GM23338 (cell line): ENCODE measurements around the gene TBCE. TPM values are rescaled to one million over a fixed set of nuclear protein-coding genes. Genes with fewer than 3 reads are reported as not detected.
A peak's percentile ranks its signal among the peaks of the same experiment; 100 is the strongest.

ENCODE experiments used
- ATAC-seq: fragments of 200-7000 bp; cut with Tn5 transposase; 3 replicates; pipeline ENCODE4 v1.9.1; 2020
- DNase-seq: peaks from one replicate; pipeline ENCODE4 v3.0.0-alpha.2; 2015; ENCODE audit warnings: low spot score
- H2AFZ ChIP-seq: fragments of 200-600 bp; sonication (generic); 2 replicates; pipeline ENCODE4 v1.8.0; 2016; ENCODE audit warnings: antibody characterized with exemption, mild to moderate bottlenecking, moderate library complexity
- H3F3A ChIP-seq: fragments of 200-600 bp; sonication (generic); replicated peaks from 2 replicates; pipeline ENCODE4 v1.8.0; 2017; ENCODE audit warnings: antibody characterized with exemption, mixed run types, low read depth
- H3K27ac ChIP-seq: fragments of 200-600 bp; sonication (generic); 2 replicates; pipeline ENCODE4 v1.6.1; 2016; ENCODE audit warnings: low read depth
- H3K27me3 ChIP-seq: fragments of 200-600 bp; sonication (generic); 2 replicates; pipeline ENCODE4 v1.8.0; 2016; ENCODE audit warnings: mild to moderate bottlenecking, mixed run types, moderate library complexity; ENCODE audit not compliant: insufficient read depth
- H3K36me3 ChIP-seq: fragments of 200-600 bp; sonication (generic); 2 replicates; pipeline ENCODE4 v1.8.0; 2016; ENCODE audit warnings: mild to moderate bottlenecking; ENCODE audit not compliant: insufficient read depth
- H3K4me1 ChIP-seq: fragments of 200-600 bp; sonication (generic); 2 replicates; pipeline ENCODE4 v1.8.0; 2016; ENCODE audit warnings: mild to moderate bottlenecking, moderate library complexity; ENCODE audit not compliant: insufficient read depth
- H3K4me2 ChIP-seq: fragments of 200-600 bp; sonication (generic); 2 replicates; pipeline ENCODE4 v1.7.1; 2017; ENCODE audit warnings: mixed run types
- H3K4me3 ChIP-seq: fragments of 200-600 bp; sonication (generic); 2 replicates; pipeline ENCODE4 v1.6.1; 2016; ENCODE audit warnings: mixed run types
- H3K79me2 ChIP-seq: fragments of 200-600 bp; sonication (generic); replicated peaks from 2 replicates; pipeline ENCODE4 v1.8.0; 2017; ENCODE audit warnings: mild to moderate bottlenecking; ENCODE audit not compliant: insufficient read depth
- H3K9me2 ChIP-seq: fragments of 200-600 bp; sonication (generic); 2 replicates; pipeline ENCODE4 v1.8.0; 2017; ENCODE audit not compliant: insufficient read depth
- H4K20me1 ChIP-seq: fragments of 200-600 bp; sonication (generic); replicated peaks from 2 replicates; pipeline ENCODE4 v1.8.0; 2017; ENCODE audit warnings: mild to moderate bottlenecking; ENCODE audit not compliant: insufficient read depth
- H3K27ac Mint-ChIP-seq: 2 replicates; pipeline ENCODE4 v1.8.0; 2020; ENCODE audit warnings: inconsistent platforms, mild to moderate bottlenecking, moderate library complexity, mixed read lengths
- H3K27me3 Mint-ChIP-seq: 3 replicates; pipeline ENCODE4 v1.8.0; 2022; ENCODE audit warnings: low read depth, mild to moderate bottlenecking, moderate library complexity, mixed read lengths, inconsistent platforms; ENCODE audit not compliant: insufficient read depth, poor library complexity
- H3K36me3 Mint-ChIP-seq: 3 replicates; pipeline ENCODE4 v1.8.0; 2021; ENCODE audit warnings: low read depth, mild to moderate bottlenecking, inconsistent platforms, moderate library complexity, mixed read lengths
- H3K4me1 Mint-ChIP-seq: 3 replicates; pipeline ENCODE4 v1.8.0; 2020; ENCODE audit warnings: mild to moderate bottlenecking, inconsistent platforms, mixed read lengths
- H3K4me3 Mint-ChIP-seq: 3 replicates; pipeline ENCODE4 v1.8.0; 2021; ENCODE audit warnings: moderate library complexity, mild to moderate bottlenecking, inconsistent platforms, mixed read lengths
- H3K9me3 Mint-ChIP-seq: 3 replicates; pipeline ENCODE4 v1.8.0; 2020; ENCODE audit warnings: moderate library complexity, mild to moderate bottlenecking, inconsistent platforms, mixed read lengths
- CTCF ChIP-seq, 2 experiments: fragments of 200-600 bp in 1 of 2; sonication (generic) in 1 of 2; conservative IDR thresholded peaks; 2 replicates each; pipeline versions ENCODE4 v1.5.1 to v1.6.1; 2016 to 2017; ENCODE audit warnings: antibody characterized with exemption in 2 of 2, low read depth in 2 of 2, mild to moderate bottlenecking in 2 of 2, moderate library complexity in 1 of 2
- POLR2AphosphoS5 ChIP-seq: IDR thresholded peaks from 2 replicates; pipeline ENCODE4 v1.6.1; 2016; ENCODE audit warnings: antibody characterized with exemption, low read depth
- STAT1 ChIP-seq: IDR thresholded peaks from one replicate; pipeline ENCODE4 v1.6.1; 2016; ENCODE audit warnings: antibody characterized with exemption; ENCODE audit not compliant: unreplicated experiment
- ZNF114 ChIP-seq: fragments of 250-450 bp; sonication (Bioruptor Pico); IDR thresholded peaks from 2 replicates; pipeline ENCODE4 v1.5.0; 2020; ENCODE audit warnings: mild to moderate bottlenecking, moderate library complexity
- polyA plus RNA-seq: library from polyadenylated mRNA; unstranded; fragments of >200 nt; fragmentation: Nextera tagmentation; extraction: Ambion mirVana; gene quantifications from 2 replicates; pipeline ENCODE4 v1.2.1, GENCODE V29; 2016
- total RNA-seq: library from RNA; depleted of rRNA; stranded (reverse); fragments of >200 nt; shearing (Covaris generic); gene quantifications from 2 replicates; pipeline ENCODE4 v1.2.3, GENCODE V29; 2014
- TF ChIP-seq, protein P1 (sequence below): IDR thresholded peaks from 2 replicates; pipeline ENCODE4 v1.6.1; 2016; ENCODE audit warnings: antibody characterized with exemption
- TF ChIP-seq, protein P2 (sequence below): fragments of 250-450 bp; sonication (Bioruptor Pico); IDR thresholded peaks from 2 replicates; pipeline ENCODE4 v1.5.0; 2020; ENCODE audit warnings: mild to moderate bottlenecking, moderate library complexity

TBCE gene
- total and polyA plus RNA-seq, 2 experiments from 2014 or later, result 42.7 to 64.8 TPM

DNA sequence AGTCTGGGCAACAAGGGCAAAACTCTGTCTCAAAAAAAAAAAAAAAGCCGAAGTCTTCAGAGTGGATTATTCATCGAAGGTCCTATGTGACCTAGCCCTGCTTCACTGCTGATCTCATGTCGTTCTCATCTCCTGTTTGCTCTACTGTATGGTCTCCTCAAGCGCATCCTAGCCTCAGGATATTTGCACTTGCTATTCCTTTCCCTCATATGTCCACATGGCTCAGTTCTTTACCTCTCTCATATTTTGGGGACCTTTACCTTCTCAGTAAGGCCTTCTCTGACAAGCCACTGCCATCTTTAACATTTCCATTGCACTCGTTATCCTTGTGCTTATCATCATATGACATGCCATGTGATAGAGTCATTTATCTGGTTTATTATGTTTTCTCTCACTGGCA is 2.6 kb downstream of the TBCE start:
- no peaks in the 10 kb centered on the region for H3K27me3 ChIP-seq
- no peak for TF ChIP-seq CTCF (conservative IDR thresholded peaks at IDR 0.05; ENCODE audit: low read depth in 2 of 2)
- TF ChIP-seq, protein P1, sequence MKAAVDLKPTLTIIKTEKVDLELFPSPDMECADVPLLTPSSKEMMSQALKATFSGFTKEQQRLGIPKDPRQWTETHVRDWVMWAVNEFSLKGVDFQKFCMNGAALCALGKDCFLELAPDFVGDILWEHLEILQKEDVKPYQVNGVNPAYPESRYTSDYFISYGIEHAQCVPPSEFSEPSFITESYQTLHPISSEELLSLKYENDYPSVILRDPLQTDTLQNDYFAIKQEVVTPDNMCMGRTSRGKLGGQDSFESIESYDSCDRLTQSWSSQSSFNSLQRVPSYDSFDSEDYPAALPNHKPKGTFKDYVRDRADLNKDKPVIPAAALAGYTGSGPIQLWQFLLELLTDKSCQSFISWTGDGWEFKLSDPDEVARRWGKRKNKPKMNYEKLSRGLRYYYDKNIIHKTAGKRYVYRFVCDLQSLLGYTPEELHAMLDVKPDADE, result no peak
- TF ChIP-seq ZNF114, result no peak
- no peak for TF ChIP-seq POLR2AphosphoS5
- Mint-ChIP-seq H3K27me3 (peaks cover 6% of the 10 kb centered on the region), H3K9me3 (no peaks in the 10 kb centered on the region), H3K4me3 (0 out of 3 replicates have a peak overlapping the region, but pooled peaks have one; percentile 6), H3K4me1 (peaks cover 12% of the 10 kb centered on the region; the same call in 2 of the 3 replicates), H3K27ac (no peak overlapping the region), H3K36me3 (peaks cover 29% of the 10 kb centered on the region)
- H3K4me3 ChIP-seq, result no peak overlapping the region
- no peak overlapping the region for H3K4me2 ChIP-seq
- H3K9me2 ChIP-seq, result no peaks in the 10 kb centered on the region
- peaks cover 4% of the 10 kb centered on the region; the same call in 1 of the 2 replicates for H3K4me1 ChIP-seq
- H4K20me1 ChIP-seq, result peaks cover 18% of the 10 kb centered on the region; the same call in 1 of the 2 replicates
- peaks cover 63% of the 10 kb centered on the region for H3K79me2 ChIP-seq
- DNase-seq, result no peak
- H2AFZ ChIP-seq, result no peak overlapping the region
- 0 out of 2 replicates have a peak, but pooled peaks cover 5% of the 10 kb centered on the region for H3K36me3 ChIP-seq
- ATAC-seq, result no peak
- peaks cover 6% of the 10 kb centered on the region; the same call in 1 of the 2 replicates for H3F3A ChIP-seq
- no peak overlapping the region for H3K27ac ChIP-seq

DNA sequence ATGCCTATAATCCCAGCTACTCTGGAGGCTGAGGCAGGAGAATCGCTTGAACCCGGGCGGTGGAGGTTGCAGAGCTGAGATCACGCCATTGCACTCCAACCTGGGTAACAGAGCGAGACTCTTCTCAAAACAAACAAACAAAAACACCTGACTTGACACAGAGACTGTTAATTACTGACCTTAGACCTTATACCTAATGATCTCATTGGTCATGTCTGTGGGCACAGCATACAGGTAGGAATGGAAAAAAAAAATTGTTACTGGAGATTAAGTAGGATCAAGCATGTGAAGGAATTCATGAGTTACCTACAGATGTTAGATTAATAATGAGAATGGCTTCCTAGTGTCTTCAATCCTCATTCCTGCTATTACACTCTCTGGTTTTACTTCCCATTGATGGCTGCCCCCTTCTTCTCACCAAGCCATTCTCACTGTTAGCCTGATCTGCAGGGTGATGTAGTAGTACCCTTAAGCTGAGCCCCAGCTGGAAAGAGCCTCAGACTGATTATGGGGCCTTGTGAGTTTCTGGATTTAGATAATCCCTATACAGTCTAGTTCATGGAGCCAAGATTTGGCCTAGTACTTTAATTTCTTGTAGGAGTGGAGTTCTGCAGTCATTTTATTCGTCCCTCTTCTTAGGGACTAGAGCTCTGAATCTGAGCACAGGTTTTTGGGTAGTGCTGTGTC is 8.8 kb downstream of the TBCE start:
- no peaks in the 10 kb centered on the region for H3K4me1 ChIP-seq
- TF ChIP-seq, protein P2, sequence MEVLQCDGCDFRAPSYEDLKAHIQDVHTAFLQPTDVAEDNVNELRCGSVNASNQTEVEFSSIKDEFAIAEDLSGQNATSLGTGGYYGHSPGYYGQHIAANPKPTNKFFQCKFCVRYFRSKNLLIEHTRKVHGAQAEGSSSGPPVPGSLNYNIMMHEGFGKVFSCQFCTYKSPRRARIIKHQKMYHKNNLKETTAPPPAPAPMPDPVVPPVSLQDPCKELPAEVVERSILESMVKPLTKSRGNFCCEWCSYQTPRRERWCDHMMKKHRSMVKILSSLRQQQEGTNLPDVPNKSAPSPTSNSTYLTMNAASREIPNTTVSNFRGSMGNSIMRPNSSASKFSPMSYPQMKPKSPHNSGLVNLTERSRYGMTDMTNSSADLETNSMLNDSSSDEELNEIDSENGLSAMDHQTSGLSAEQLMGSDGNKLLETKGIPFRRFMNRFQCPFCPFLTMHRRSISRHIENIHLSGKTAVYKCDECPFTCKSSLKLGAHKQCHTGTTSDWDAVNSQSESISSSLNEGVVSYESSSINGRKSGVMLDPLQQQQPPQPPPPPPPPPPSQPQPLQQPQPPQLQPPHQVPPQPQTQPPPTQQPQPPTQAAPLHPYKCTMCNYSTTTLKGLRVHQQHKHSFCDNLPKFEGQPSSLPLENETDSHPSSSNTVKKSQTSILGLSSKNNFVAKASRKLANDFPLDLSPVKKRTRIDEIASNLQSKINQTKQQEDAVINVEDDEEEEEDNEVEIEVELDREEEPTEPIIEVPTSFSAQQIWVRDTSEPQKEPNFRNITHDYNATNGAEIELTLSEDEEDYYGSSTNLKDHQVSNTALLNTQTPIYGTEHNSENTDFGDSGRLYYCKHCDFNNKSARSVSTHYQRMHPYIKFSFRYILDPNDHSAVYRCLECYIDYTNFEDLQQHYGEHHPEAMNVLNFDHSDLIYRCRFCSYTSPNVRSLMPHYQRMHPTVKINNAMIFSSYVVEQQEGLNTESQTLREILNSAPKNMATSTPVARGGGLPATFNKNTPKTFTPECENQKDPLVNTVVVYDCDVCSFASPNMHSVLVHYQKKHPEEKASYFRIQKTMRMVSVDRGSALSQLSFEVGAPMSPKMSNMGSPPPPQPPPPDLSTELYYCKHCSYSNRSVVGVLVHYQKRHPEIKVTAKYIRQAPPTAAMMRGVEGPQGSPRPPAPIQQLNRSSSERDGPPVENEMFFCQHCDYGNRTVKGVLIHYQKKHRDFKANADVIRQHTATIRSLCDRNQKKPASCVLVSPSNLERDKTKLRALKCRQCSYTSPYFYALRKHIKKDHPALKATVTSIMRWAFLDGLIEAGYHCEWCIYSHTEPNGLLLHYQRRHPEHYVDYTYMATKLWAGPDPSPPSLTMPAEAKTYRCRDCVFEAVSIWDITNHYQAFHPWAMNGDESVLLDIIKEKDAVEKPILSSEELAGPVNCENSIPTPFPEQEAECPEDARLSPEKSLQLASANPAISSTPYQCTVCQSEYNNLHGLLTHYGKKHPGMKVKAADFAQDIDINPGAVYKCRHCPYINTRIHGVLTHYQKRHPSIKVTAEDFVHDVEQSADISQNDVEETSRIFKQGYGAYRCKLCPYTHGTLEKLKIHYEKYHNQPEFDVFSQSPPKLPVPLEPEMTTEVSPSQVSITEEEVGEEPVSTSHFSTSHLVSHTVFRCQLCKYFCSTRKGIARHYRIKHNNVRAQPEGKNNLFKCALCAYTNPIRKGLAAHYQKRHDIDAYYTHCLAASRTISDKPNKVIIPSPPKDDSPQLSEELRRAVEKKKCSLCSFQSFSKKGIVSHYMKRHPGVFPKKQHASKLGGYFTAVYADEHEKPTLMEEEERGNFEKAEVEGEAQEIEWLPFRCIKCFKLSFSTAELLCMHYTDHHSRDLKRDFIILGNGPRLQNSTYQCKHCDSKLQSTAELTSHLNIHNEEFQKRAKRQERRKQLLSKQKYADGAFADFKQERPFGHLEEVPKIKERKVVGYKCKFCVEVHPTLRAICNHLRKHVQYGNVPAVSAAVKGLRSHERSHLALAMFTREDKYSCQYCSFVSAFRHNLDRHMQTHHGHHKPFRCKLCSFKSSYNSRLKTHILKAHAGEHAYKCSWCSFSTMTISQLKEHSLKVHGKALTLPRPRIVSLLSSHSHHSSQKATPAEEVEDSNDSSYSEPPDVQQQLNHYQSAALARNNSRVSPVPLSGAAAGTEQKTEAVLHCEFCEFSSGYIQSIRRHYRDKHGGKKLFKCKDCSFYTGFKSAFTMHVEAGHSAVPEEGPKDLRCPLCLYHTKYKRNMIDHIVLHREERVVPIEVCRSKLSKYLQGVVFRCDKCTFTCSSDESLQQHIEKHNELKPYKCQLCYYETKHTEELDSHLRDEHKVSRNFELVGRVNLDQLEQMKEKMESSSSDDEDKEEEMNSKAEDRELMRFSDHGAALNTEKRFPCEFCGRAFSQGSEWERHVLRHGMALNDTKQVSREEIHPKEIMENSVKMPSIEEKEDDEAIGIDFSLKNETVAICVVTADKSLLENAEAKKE (CRISPR knock-in tag), result no peak
- TF ChIP-seq, protein P1, result no peak
- TF ChIP-seq ZNF114 (no peak), STAT1 (no peak)
- H3K4me3 ChIP-seq, result no peak overlapping the region
- H3K79me2 ChIP-seq, result peaks cover 69% of the 10 kb centered on the region
- H3K9me2 ChIP-seq, result no peaks in the 10 kb centered on the region
- DNase-seq (no peak), ATAC-seq (no peak)
- H3K36me3 ChIP-seq, result peaks cover 13% of the 10 kb centered on the region; the same call in 1 of the 2 replicates
- no peak overlapping the region for H3K4me2 ChIP-seq
- peaks cover 4% of the 10 kb centered on the region for H3K27me3 Mint-ChIP-seq
- 0 out of 2 replicates have a peak, but pooled peaks cover 3% of the 10 kb centered on the region for H3F3A ChIP-seq
- 0 out of 2 replicates have a peak overlapping the region, but pooled peaks have one; percentile 26 for H3K27ac ChIP-seq
- H4K20me1 ChIP-seq, result peaks cover 14% of the 10 kb centered on the region; the same call in 1 of the 2 replicates
- H3K36me3 Mint-ChIP-seq, result peaks cover 45% of the 10 kb centered on the region
- H3K4me3 Mint-ChIP-seq, result no peak overlapping the region
- no peaks in the 10 kb centered on the region for H3K27me3 ChIP-seq
- H3K4me1 Mint-ChIP-seq, result no peaks in the 10 kb centered on the region
- H2AFZ ChIP-seq, result no peak overlapping the region
- H3K9me3 Mint-ChIP-seq, result peaks cover 2% of the 10 kb centered on the region; the same call in 2 of the 3 replicates
- no peak overlapping the region for H3K27ac Mint-ChIP-seq
